H1 (cell line): Measurements from ENCODE around the gene PTPRD.

Experiments
- EP300 ChIP-seq, 2 experiments: IDR thresholded peaks; 1 replicate in 1 of 2; 2 replicates in 1 of 2; pipeline ENCODE4 v1.6.1; 2011 to 2012; ENCODE audit warnings: low read depth in 2 of 2, low read length in 2 of 2, mild to moderate bottlenecking in 2 of 2, borderline replicate concordance in 1 of 2, inconsistent platforms in 1 of 2, moderate library complexity in 1 of 2
- MAFK ChIP-seq: IDR thresholded peaks from 2 replicates; pipeline ENCODE4 v1.6.1; 2012; ENCODE audit warnings: low read depth, mild to moderate bottlenecking, improper control_type of control experiment, low read length
- TF ChIP-seq, protein P1 (sequence below): IDR thresholded peaks from 2 replicates; pipeline ENCODE4 v1.6.1; 2011; ENCODE audit warnings: low read depth, mild to moderate bottlenecking, low read length; ENCODE audit not compliant: insufficient read depth

- TF ChIP-seq MAFK (no peak), EP300 (IDR thresholded peaks at IDR 0.05; ENCODE audit: borderline replicate concordance in 1 of 2, low read depth in 2 of 2, low read length in 2 of 2) (no peak)
- TF ChIP-seq, protein P1, sequence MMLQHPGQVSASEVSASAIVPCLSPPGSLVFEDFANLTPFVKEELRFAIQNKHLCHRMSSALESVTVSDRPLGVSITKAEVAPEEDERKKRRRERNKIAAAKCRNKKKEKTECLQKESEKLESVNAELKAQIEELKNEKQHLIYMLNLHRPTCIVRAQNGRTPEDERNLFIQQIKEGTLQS: no peak
Observed at GRCh38 chr9:9973062-9973461, 639.7 kb downstream of the PTPRD start.
